DOHH2 (cell line): ENCODE data around the gene LSAMP.

Experiments used
- H3F3A ChIP-seq: fragments of 200-600 bp; sonication (generic), shearing (Covaris generic); 2 replicates; pipeline ENCODE4 v1.6.0; 2016; ENCODE audit warnings: antibody characterized with exemption, mild to moderate bottlenecking; ENCODE audit not compliant: control insufficient read depth, insufficient read depth
- H3K27ac ChIP-seq: fragments of 200-600 bp; sonication (generic); 2 replicates; pipeline ENCODE4 v1.5.1; 2014; ENCODE audit warnings: low read depth, mild to moderate bottlenecking, low read length, moderate library complexity
- H3K27me3 ChIP-seq: fragments of 200-600 bp; sonication (generic); 2 replicates; pipeline ENCODE4 v1.6.1; 2014; ENCODE audit warnings: mild to moderate bottlenecking, low read length, mixed read lengths; ENCODE audit not compliant: control insufficient read depth
- H3K36me3 ChIP-seq: fragments of 200-600 bp; sonication (generic); 2 replicates; pipeline ENCODE4 v1.6.1; 2014; ENCODE audit warnings: mild to moderate bottlenecking, low read length, moderate library complexity, mixed read lengths; ENCODE audit not compliant: control insufficient read depth
- H3K4me1 ChIP-seq: fragments of 200-600 bp; sonication (generic); 2 replicates; pipeline ENCODE4 v1.6.1; 2014; ENCODE audit warnings: mild to moderate bottlenecking, low read length, mixed read lengths; ENCODE audit not compliant: control insufficient read depth
- H3K4me2 ChIP-seq: fragments of 200-600 bp; sonication (generic); 2 replicates; pipeline ENCODE4 v1.6.0; 2014; ENCODE audit warnings: mild to moderate bottlenecking, low read length, moderate library complexity
- H3K4me3 ChIP-seq: fragments of 200-600 bp; sonication (generic); 2 replicates; pipeline ENCODE4 v1.5.1; 2014; ENCODE audit warnings: mild to moderate bottlenecking, low read length, mixed read lengths
- H3K79me2 ChIP-seq: fragments of 200-600 bp; sonication (generic); 2 replicates; pipeline ENCODE4 v1.6.1; 2014; ENCODE audit warnings: mild to moderate bottlenecking, low read length, mixed read lengths; ENCODE audit not compliant: control insufficient read depth
- H3K9me2 ChIP-seq: fragments of 200-600 bp; sonication (generic); replicated peaks from 2 replicates; pipeline ENCODE4 v1.6.1; 2014; ENCODE audit warnings: mild to moderate bottlenecking, low read length, mixed read lengths; ENCODE audit not compliant: control insufficient read depth
- H3K9me3 ChIP-seq: fragments of 200-600 bp; sonication (generic); 2 replicates; pipeline ENCODE4 v1.6.1; 2014; ENCODE audit warnings: antibody characterized with exemption, low read length, mixed read lengths; ENCODE audit not compliant: control insufficient read depth, insufficient read depth
- H4K20me1 ChIP-seq: fragments of 200-600 bp; sonication (generic); 2 replicates; pipeline ENCODE4 v1.6.0; 2014; ENCODE audit warnings: low read depth, mild to moderate bottlenecking, antibody characterized with exemption, low read length, moderate library complexity; ENCODE audit not compliant: control insufficient read depth, insufficient read depth
- CTCF ChIP-seq: fragments of 200-600 bp; sonication (generic); IDR thresholded peaks from one replicate; pipeline ENCODE4 v1.5.1; 2014; ENCODE audit warnings: antibody characterized with exemption, mild to moderate bottlenecking, low read depth, low read length; ENCODE audit not compliant: poor library complexity, severe bottlenecking
- EZH2phosphoT487 ChIP-seq: fragments of 200-600 bp; sonication (generic); IDR thresholded peaks from 2 replicates; pipeline ENCODE4 v1.6.1; 2017; ENCODE audit warnings: borderline replicate concordance, mild to moderate bottlenecking, antibody characterized with exemption, low read length, moderate library complexity, mixed read lengths

LSAMP gene

GRCh38 chr3:115982108-115982507 lies 463.2 kb downstream of the LSAMP start:
- H3K27me3 ChIP-seq, result no peaks in the 10 kb centered on the region
- TF ChIP-seq CTCF (no peak), EZH2phosphoT487 (no peak)

DNA sequence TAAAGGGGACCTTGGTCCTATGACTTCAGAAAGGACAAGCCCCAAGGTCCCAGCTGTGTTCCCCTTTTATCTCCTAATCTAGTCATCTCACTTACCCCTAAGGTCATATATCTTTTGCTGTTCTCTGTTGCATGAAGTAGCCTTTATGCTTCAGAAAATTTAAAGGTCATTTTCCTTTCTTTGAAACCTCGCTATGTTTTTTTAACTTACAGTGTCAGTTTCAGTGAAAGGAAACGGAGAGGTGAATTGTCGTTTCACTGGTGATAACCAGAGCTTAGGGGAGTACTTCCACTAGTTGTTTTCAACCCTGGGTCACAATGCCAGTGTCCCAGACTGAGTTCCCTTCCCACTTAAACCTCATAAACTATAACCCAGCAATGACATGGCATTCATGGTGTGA lies 464.6 kb downstream of the LSAMP start:
- no peak overlapping the region for H3K4me2 ChIP-seq
- H3K79me2 ChIP-seq, result no peaks in the 10 kb centered on the region
- no peak overlapping the region for H3K27ac ChIP-seq
- no peak overlapping the region for H3K4me3 ChIP-seq
- no peaks in the 10 kb centered on the region for H3K9me3 ChIP-seq
- no peaks in the 10 kb centered on the region for H4K20me1 ChIP-seq
- TF ChIP-seq CTCF, result no peak
- no peak for TF ChIP-seq EZH2phosphoT487
- no peaks in the 10 kb centered on the region for H3K4me1 ChIP-seq
- H3K27me3 ChIP-seq, result no peaks in the 10 kb centered on the region
- no peaks in the 10 kb centered on the region for H3F3A ChIP-seq
- H3K36me3 ChIP-seq, result no peaks in the 10 kb centered on the region
- no peaks in the 10 kb centered on the region for H3K9me2 ChIP-seq

More at GRCh38 chr3:115982108-115982507, 463.2 kb downstream of the LSAMP start:
- Histone ChIP-seq H3K4me3 (no peak overlapping the region), H3F3A (no peaks in the 10 kb centered on the region), H3K9me3 (no peaks in the 10 kb centered on the region), H3K4me1 (no peaks in the 10 kb centered on the region), H4K20me1 (no peaks in the 10 kb centered on the region), H3K27ac (no peak overlapping the region), H3K79me2 (no peaks in the 10 kb centered on the region), H3K9me2 (no peaks in the 10 kb centered on the region), H3K36me3 (no peaks in the 10 kb centered on the region), H3K4me2 (no peak overlapping the region)

DNA sequence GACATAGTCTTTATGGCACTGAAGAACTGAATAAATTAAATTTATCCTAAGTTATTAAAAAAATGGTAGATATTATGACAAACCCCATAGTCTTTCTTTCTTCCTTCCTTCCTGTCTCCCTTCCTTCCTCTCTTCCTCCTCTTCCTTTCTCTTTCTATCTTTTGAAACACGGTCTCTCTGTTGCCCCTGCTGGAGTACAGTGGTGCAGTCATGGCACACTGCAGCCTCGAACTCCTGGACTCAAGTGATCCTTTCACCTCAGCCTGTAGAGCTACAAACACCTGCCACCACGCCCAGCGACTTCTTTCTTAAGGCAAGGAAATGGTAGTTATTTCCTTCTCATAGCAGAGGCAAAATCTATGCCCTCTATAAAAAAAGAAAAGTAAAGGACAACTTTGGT lies 467.4 kb downstream of the LSAMP start:
- H3K36me3 ChIP-seq, result no peaks in the 10 kb centered on the region
- H3K4me1 ChIP-seq, result no peaks in the 10 kb centered on the region
- H3K9me3 ChIP-seq, result no peaks in the 10 kb centered on the region
- no peaks in the 10 kb centered on the region for H3K79me2 ChIP-seq
- H3K4me3 ChIP-seq, result no peak overlapping the region
- H3K9me2 ChIP-seq, result no peaks in the 10 kb centered on the region
- no peak overlapping the region for H3K4me2 ChIP-seq
- no peaks in the 10 kb centered on the region for H4K20me1 ChIP-seq
- H3F3A ChIP-seq, result no peaks in the 10 kb centered on the region
- no peak overlapping the region for H3K27ac ChIP-seq
- no peaks in the 10 kb centered on the region for H3K27me3 ChIP-seq
- TF ChIP-seq CTCF (no peak), EZH2phosphoT487 (no peak)

DNA sequence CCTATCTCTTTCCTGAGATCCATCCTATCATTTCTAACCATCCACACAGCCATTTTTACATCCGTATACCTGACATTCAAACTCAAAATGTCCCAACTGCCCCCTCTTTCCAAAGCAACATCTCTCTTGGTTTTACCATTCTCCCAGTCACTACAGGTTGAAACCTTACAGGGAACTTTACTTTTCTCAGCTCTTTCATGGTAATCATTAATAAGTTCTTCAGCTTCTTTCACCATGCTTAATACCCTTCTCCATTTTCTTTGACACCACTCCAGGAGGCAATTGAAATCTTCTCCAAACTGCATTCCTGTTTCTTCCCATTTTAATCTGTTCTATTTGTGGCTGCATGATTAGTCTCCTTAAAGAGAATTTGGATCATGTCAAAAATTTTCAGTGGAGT lies 469.5 kb downstream of the LSAMP start:
- Histone ChIP-seq H3K4me2 (no peak overlapping the region), H3K27me3 (no peaks in the 10 kb centered on the region), H3K36me3 (no peaks in the 10 kb centered on the region), H3K79me2 (no peaks in the 10 kb centered on the region), H4K20me1 (no peaks in the 10 kb centered on the region), H3F3A (no peaks in the 10 kb centered on the region), H3K4me3 (no peak overlapping the region), H3K27ac (no peak overlapping the region), H3K4me1 (no peaks in the 10 kb centered on the region), H3K9me3 (no peaks in the 10 kb centered on the region), H3K9me2 (no peaks in the 10 kb centered on the region)
- TF ChIP-seq EZH2phosphoT487, result no peak
